GM18526 (cell line): ENCODE results near the gene MARCHF3.

Source experiments
- POLR2A ChIP-seq: IDR thresholded peaks from 3 replicates; pipeline ENCODE4 v1.6.1; 2011; ENCODE audit not compliant: insufficient read length; ENCODE audit errors: extremely low read depth

Gene MARCHF3

GRCh38 chr5:127027539-127027938, 2.8 kb downstream of the MARCHF3 start:
- TF ChIP-seq POLR2A: no peak

GRCh38 chr5:127026166-127026565, 4.2 kb downstream of the MARCHF3 start:
- TF ChIP-seq POLR2A: no peak

GRCh38 chr5:127025467-127025866, 4.9 kb downstream of the MARCHF3 start:
- no peak for TF ChIP-seq POLR2A

GRCh38 chr5:127024821-127025220, 5.5 kb downstream of the MARCHF3 start:
- no peak for TF ChIP-seq POLR2A

GRCh38 chr5:127022846-127023245, 7.5 kb downstream of the MARCHF3 start:
- no peak for TF ChIP-seq POLR2A

GRCh38 chr5:127019928-127020327, 10.4 kb downstream of the MARCHF3 start:
- no peak for TF ChIP-seq POLR2A

- no peak for TF ChIP-seq POLR2A
Measured at GRCh38 chr5:127015716-127016115, 14.6 kb downstream of the MARCHF3 start.

GRCh38 chr5:127014573-127014972, 15.8 kb downstream of the MARCHF3 start:
- no peak for TF ChIP-seq POLR2A

- TF ChIP-seq POLR2A: no peak
Measured at GRCh38 chr5:127013407-127013806, 17.0 kb downstream of the MARCHF3 start.

- no peak for TF ChIP-seq POLR2A
Measured at GRCh38 chr5:127012916-127013315, 17.4 kb downstream of the MARCHF3 start.

GRCh38 chr5:127011961-127012644, 18.3 kb downstream of the MARCHF3 start:
- no peak for TF ChIP-seq POLR2A

GRCh38 chr5:127011153-127011552, 19.2 kb downstream of the MARCHF3 start:
- no peak for TF ChIP-seq POLR2A

GRCh38 chr5:127010362-127010761, 20.0 kb downstream of the MARCHF3 start:
- TF ChIP-seq POLR2A: no peak

- no peak for TF ChIP-seq POLR2A
Measured at GRCh38 chr5:127009784-127010183, 20.6 kb downstream of the MARCHF3 start.

GRCh38 chr5:127008300-127008975, 21.9 kb downstream of the MARCHF3 start:
- no peak for TF ChIP-seq POLR2A

- no peak for TF ChIP-seq POLR2A
Measured at GRCh38 chr5:127007522-127007921, 22.8 kb downstream of the MARCHF3 start.

- no peak for TF ChIP-seq POLR2A
Measured at GRCh38 chr5:127006744-127007143, 23.6 kb downstream of the MARCHF3 start.
